Activated CD4-positive, alpha-beta T cell treated with anti-CD3 and anti-CD28 coated beads for 36 hours (primary cell): ENCODE measurements around the gene CAP2. TPM values are rescaled to one million over a fixed set of nuclear protein-coding genes. Genes with fewer than 3 reads are reported as not detected.

Source experiments
- ATAC-seq: fragments of 200-7000 bp; cut with Tn5 transposase; one replicate; pipeline ENCODE4 v1.10.0; 2021; ENCODE audit warnings: mild to moderate bottlenecking, moderate library complexity
- CTCF ChIA-PET: fragments of 350-600 bp; sonication (Branson Sonifier 250); formaldehyde crosslinking; loops from one replicate; lab custom pipeline; 2021; ENCODE audit warnings: antibody characterized with exemption; lab: Charles Lee
- POLR2A ChIA-PET: fragments of 350-600 bp; sonication (Branson Sonifier 250); formaldehyde crosslinking; loops from one replicate; lab custom pipeline; 2021; ENCODE audit warnings: antibody characterized with exemption, inconsistent platforms; lab: Charles Lee
- DNase-seq: peaks from one replicate; pipeline ENCODE4 v3.0.0-alpha.2; 2020
- H3K27ac Mint-ChIP-seq: one replicate; pipeline ENCODE4 v1.8.0; 2021; ENCODE audit warnings: mixed read lengths
- H3K27me3 Mint-ChIP-seq: one replicate; pipeline ENCODE4 v1.8.0; 2021; ENCODE audit warnings: mixed read lengths
- H3K36me3 Mint-ChIP-seq: one replicate; pipeline ENCODE4 v1.8.0; 2021; ENCODE audit warnings: low read depth, mixed read lengths
- H3K4me1 Mint-ChIP-seq: one replicate; pipeline ENCODE4 v1.8.0; 2021; ENCODE audit warnings: mixed read lengths
- H3K4me3 Mint-ChIP-seq: one replicate; pipeline ENCODE4 v1.8.0; 2021; ENCODE audit warnings: mild to moderate bottlenecking, moderate library complexity, mixed read lengths
- H3K9me3 Mint-ChIP-seq: one replicate; pipeline ENCODE4 v1.8.0; 2021; ENCODE audit warnings: low read depth, mixed read lengths
- intact Hi-C, 2 experiments: fragments of 100-400 bp; cut with DNase I in 1 of 2; cut with micrococcal nuclease in 1 of 2; formaldehyde crosslinking; loops; one replicate each; pipeline versions ENCODE4 v1.14.2 to v1.15.1; 2022 to 2024; cut with DNase I, micrococcal nuclease
- total RNA-seq, 2 experiments: library from RNA; stranded (reverse); gene quantifications; one replicate each; pipeline ENCODE4 v1.2.3, GENCODE V29; 2021

CAP2 gene
- total RNA-seq, 2 experiments from 2014 or later: not detected

GRCh38 chr6:17493286-17493685 lies 99.9 kb downstream of the CAP2 start:
- Mint-ChIP-seq H3K9me3 (no peaks in the 10 kb centered on the region), H3K4me3 (no peak overlapping the region), H3K36me3 (no peaks in the 10 kb centered on the region), H3K27me3 (peaks cover 38% of the 10 kb centered on the region), H3K27ac (no peak overlapping the region), H3K4me1 (no peaks in the 10 kb centered on the region)
- no peak for DNase-seq
- ChIA-PET CTCF (interaction anchor here (0.9 kb wide), 1 partner anchor 11 kb away, joined by 4 read pairs; no protein-coding TSS in a partner anchor), POLR2A (no interaction called here)
- no peak for ATAC-seq
- intact Hi-C loops: no loop called here

GRCh38 chr6:17494177-17494576 lies 100.8 kb downstream of the CAP2 start:
- no peak for ATAC-seq
- Mint-ChIP-seq H3K4me3 (no peak overlapping the region), H3K36me3 (no peaks in the 10 kb centered on the region), H3K9me3 (no peaks in the 10 kb centered on the region), H3K27ac (no peak overlapping the region), H3K27me3 (peaks cover 38% of the 10 kb centered on the region), H3K4me1 (no peaks in the 10 kb centered on the region)
- POLR2A ChIA-PET: no interaction called here
- CTCF ChIA-PET: no interaction called here
- DNase-seq: no peak
- intact Hi-C loops: no loop called here

DNA sequence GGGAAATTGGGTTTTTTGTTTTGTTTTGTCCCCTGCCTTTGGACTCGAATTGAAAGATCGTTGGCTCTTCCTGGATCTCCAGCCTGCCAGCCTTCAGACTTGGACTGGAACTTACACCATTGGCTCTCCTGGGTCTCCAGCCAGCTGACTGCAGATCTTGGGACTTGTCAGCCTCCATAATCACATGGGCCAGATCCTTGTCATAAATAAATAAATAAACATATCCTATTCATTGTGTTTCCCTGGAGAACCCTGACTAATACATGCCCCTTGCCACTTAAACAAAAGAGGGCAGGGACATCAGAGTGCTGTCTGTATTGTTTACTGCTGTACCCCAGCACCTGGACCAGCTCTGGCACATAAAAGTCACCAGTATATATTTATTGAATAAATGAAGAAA lies 101.5 kb downstream of the CAP2 start:
- ATAC-seq: no peak
- intact Hi-C loops: no loop called here
- no peak overlapping the region for H3K27ac Mint-ChIP-seq
- POLR2A ChIA-PET: no interaction called here
- no peaks in the 10 kb centered on the region for H3K4me1 Mint-ChIP-seq
- CTCF ChIA-PET: no interaction called here
- DNase-seq: no peak
- H3K36me3 Mint-ChIP-seq: no peaks in the 10 kb centered on the region
- H3K4me3 Mint-ChIP-seq: no peak overlapping the region
- H3K9me3 Mint-ChIP-seq: no peaks in the 10 kb centered on the region
- peaks cover 38% of the 10 kb centered on the region for H3K27me3 Mint-ChIP-seq

- H3K27ac Mint-ChIP-seq: no peak overlapping the region
- no peaks in the 10 kb centered on the region for H3K9me3 Mint-ChIP-seq
- intact Hi-C loops: no loop called here
- POLR2A ChIA-PET: no interaction called here
- H3K4me1 Mint-ChIP-seq: no peaks in the 10 kb centered on the region
- no peak for ATAC-seq
- DNase-seq: no peak
- peaks cover 27% of the 10 kb centered on the region for H3K27me3 Mint-ChIP-seq
- no peak overlapping the region for H3K4me3 Mint-ChIP-seq
- CTCF ChIA-PET: interaction anchor here (0.6 kb wide), 1 partner anchor 1049 kb away, joined by 3 read pairs; no protein-coding TSS in a partner anchor
- H3K36me3 Mint-ChIP-seq: no peaks in the 10 kb centered on the region
Measured at GRCh38 chr6:17497535-17498095, 104.2 kb downstream of the CAP2 start.

DNA sequence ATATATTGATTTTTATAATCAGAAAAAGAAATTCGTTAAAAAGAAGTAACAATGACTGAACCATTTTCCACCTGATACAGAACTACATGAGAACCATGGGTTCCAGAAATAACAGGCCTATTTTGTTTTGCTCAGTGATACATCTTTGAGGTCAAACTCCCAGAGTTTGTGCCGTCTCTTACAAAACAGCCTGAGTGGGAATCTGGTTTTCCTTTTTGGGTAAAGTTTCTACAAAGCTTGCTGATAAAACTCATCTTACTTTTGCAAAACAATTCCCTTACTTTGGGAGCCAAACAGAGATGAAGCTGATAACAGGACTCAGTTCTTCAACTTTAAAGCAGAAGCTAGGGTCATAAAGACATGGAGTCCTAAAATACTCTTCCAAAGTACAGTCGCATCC lies 108.0 kb downstream of the CAP2 start:
- CTCF ChIA-PET: no interaction called here
- Mint-ChIP-seq H3K4me3 (no peak overlapping the region), H3K9me3 (no peaks in the 10 kb centered on the region), H3K36me3 (no peaks in the 10 kb centered on the region), H3K27ac (no peak overlapping the region), H3K4me1 (no peaks in the 10 kb centered on the region), H3K27me3 (peaks cover 10% of the 10 kb centered on the region)
- intact Hi-C loops: loop anchor here in 1 of 2 experiments (10.0 kb wide), 1 partner anchor 313 kb away; no protein-coding TSS in a partner anchor
- POLR2A ChIA-PET: no interaction called here
- DNase-seq: no peak
- ATAC-seq: no peak

- Mint-ChIP-seq H3K4me1 (no peaks in the 10 kb centered on the region), H3K4me3 (no peak overlapping the region), H3K27ac (no peak overlapping the region), H3K36me3 (no peaks in the 10 kb centered on the region), H3K27me3 (peaks cover 10% of the 10 kb centered on the region), H3K9me3 (no peaks in the 10 kb centered on the region)
- no peak for DNase-seq
- intact Hi-C loops: loop anchor here in 1 of 2 experiments (10.0 kb wide), 1 partner anchor 313 kb away; no protein-coding TSS in a partner anchor
- ChIA-PET CTCF (interaction anchor here (0.7 kb wide), 2 partner anchors 274 to 346 kb away, joined by 3 read pairs; no protein-coding TSS in a partner anchor), POLR2A (no interaction called here)
- no peak for ATAC-seq
Measured at GRCh38 chr6:17501982-17502704, 108.7 kb downstream of the CAP2 start.

GRCh38 chr6:17503051-17503450 lies 109.7 kb downstream of the CAP2 start:
- Mint-ChIP-seq H3K4me1 (no peaks in the 10 kb centered on the region), H3K4me3 (no peak overlapping the region), H3K27ac (no peak overlapping the region), H3K9me3 (no peaks in the 10 kb centered on the region), H3K36me3 (no peaks in the 10 kb centered on the region), H3K27me3 (peaks cover 5% of the 10 kb centered on the region)
- DNase-seq (no peak), ATAC-seq (no peak)
- ChIA-PET CTCF (interaction anchor here (0.7 kb wide), 1 partner anchor 347 kb away, joined by 3 read pairs; no protein-coding TSS in a partner anchor), POLR2A (no interaction called here)
- intact Hi-C loops: loop anchor here in 1 of 2 experiments (10.0 kb wide), 1 partner anchor 312 kb away; no protein-coding TSS in a partner anchor

DNA sequence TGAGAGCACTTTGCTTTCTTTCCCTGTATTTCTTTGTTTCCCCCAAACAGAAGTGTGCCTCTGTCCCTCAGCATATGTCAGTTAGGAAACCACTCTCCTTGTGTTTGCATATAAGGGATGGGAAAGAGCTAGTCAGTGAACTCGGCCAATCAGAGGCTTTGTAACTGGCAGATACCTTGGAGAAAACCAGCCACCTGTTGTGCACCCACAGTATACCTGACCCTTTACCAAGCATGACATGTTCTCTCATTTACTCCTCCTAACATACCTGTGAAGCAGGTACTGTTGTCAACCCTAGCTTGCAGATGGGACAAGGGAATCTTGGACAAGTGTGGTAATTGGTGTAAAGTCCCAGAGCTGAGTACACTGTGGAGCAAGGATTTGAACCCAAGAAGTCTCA lies 110.6 kb downstream of the CAP2 start:
- ChIA-PET CTCF (interaction anchor here (0.7 to 1.2 kb wide), 5 partner anchors 8 to 1030 kb away, joined by 3 to 6 read pairs (median 4); no protein-coding TSS in a partner anchor), POLR2A (interaction anchor here (0.6 kb wide), 1 partner anchor 218 kb away, joined by 3 read pairs; no protein-coding TSS in a partner anchor)
- DNase-seq (no peak), ATAC-seq (no peak)
- Mint-ChIP-seq H3K27me3 (peaks cover 5% of the 10 kb centered on the region), H3K4me1 (no peaks in the 10 kb centered on the region), H3K4me3 (no peak overlapping the region), H3K9me3 (no peaks in the 10 kb centered on the region), H3K27ac (no peak overlapping the region), H3K36me3 (no peaks in the 10 kb centered on the region)
- intact Hi-C loops: loop anchor here in 1 of 2 experiments (10.0 kb wide), 1 partner anchor 311 kb away; no protein-coding TSS in a partner anchor

- H3K9me3 Mint-ChIP-seq: no peaks in the 10 kb centered on the region
- DNase-seq (no peak), ATAC-seq (no peak)
- no peaks in the 10 kb centered on the region for H3K36me3 Mint-ChIP-seq
- intact Hi-C loops: loop anchor here in 1 of 2 experiments (1.0 to 10.0 kb wide), 2 partner anchors 79 to 310 kb away; no protein-coding TSS in a partner anchor
- CTCF ChIA-PET: interaction anchor here (0.6 to 1.4 kb wide), 6 partner anchors 11 to 350 kb away, joined by 3 to 4 read pairs (median 3); no protein-coding TSS in a partner anchor
- no peaks in the 10 kb centered on the region for H3K4me1 Mint-ChIP-seq
- H3K27me3 Mint-ChIP-seq: peaks cover 5% of the 10 kb centered on the region
- POLR2A ChIA-PET: no interaction called here
- H3K27ac Mint-ChIP-seq: no peak overlapping the region
- H3K4me3 Mint-ChIP-seq: no peak overlapping the region
Measured at GRCh38 chr6:17505062-17505476, 111.7 kb downstream of the CAP2 start.

- Mint-ChIP-seq H3K27me3 (peaks cover 5% of the 10 kb centered on the region), H3K36me3 (no peaks in the 10 kb centered on the region), H3K9me3 (no peaks in the 10 kb centered on the region), H3K4me3 (no peak overlapping the region), H3K27ac (no peak overlapping the region), H3K4me1 (no peaks in the 10 kb centered on the region)
- POLR2A ChIA-PET: no interaction called here
- ATAC-seq: no peak
- DNase-seq: no peak
- intact Hi-C loops: loop anchor here in 1 of 2 experiments (1.0 to 10.0 kb wide), 2 partner anchors 78 to 309 kb away; no protein-coding TSS in a partner anchor
- CTCF ChIA-PET: interaction anchor here (0.6 to 1.4 kb wide), 6 partner anchors 9 to 351 kb away, joined by 3 to 4 read pairs (median 3); no protein-coding TSS in a partner anchor
Measured at GRCh38 chr6:17505767-17506280, 112.4 kb downstream of the CAP2 start.

DNA sequence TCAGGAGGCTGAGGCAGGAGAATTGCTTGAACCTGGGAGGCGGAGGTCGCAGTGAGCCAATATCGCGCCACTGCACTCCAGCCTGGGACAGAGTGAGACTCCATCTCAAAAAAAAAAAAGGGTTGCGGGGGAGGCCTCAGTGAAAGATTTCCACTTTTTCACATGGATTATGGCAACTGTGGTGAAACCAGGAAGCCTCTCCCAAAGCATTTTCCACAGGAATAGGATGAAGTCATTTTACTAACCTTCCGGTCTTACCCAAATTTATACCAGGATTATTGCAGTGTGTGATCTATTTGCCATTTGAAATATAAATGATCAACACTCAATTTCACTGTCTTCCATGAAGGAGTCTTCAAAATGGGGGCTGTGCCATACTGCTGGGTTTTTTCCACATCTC lies 113.1 kb downstream of the CAP2 start:
- DNase-seq: no peak
- ATAC-seq: no peak
- Mint-ChIP-seq H3K9me3 (no peaks in the 10 kb centered on the region), H3K27me3 (peaks cover 5% of the 10 kb centered on the region), H3K36me3 (no peaks in the 10 kb centered on the region), H3K4me1 (no peaks in the 10 kb centered on the region), H3K27ac (no peak overlapping the region), H3K4me3 (no peak overlapping the region)
- intact Hi-C loops: loop anchor here in 1 of 2 experiments (10.0 kb wide), 1 partner anchor 308 kb away; no protein-coding TSS in a partner anchor
- POLR2A ChIA-PET: no interaction called here
- CTCF ChIA-PET: no interaction called here
